Measurements from ENCODE around the gene CDK5RAP1.
"Not testable (repeated sequence)": the region's sequence is repeated elsewhere in the genome, so short reads cannot be mapped to it uniquely, and the experiment has no call there.

The CDK5RAP1 gene

GRCh38 chr20:33400812-33401183, 521 bp downstream of the CDK5RAP1 start:
- peak overlapping the region; percentile 81 for H3K4me3 ChIP-seq (ENCODE audit: control insufficient read depth, low read depth, low read length)
- DNase-seq (ENCODE audit: low read depth) = no peak
- TF ChIP-seq CTCF (conservative IDR thresholded peaks at IDR 0.05; ENCODE audit: control insufficient read depth, insufficient read depth, low read depth, low read length) = no peak

GRCh38 chr20:33399924-33400323, 1.4 kb downstream of the CDK5RAP1 start:
- H3K4me3 ChIP-seq (ENCODE audit: control insufficient read depth, low read depth, low read length) = peak overlapping the region; percentile 81
- no peak for DNase-seq (ENCODE audit: low read depth)
- no peak for TF ChIP-seq CTCF (conservative IDR thresholded peaks at IDR 0.05; ENCODE audit: control insufficient read depth, insufficient read depth, low read depth, low read length)

- TF ChIP-seq CTCF (conservative IDR thresholded peaks at IDR 0.05; ENCODE audit: control insufficient read depth, insufficient read depth, low read depth, low read length) = peak; percentile 12
- no peak for DNase-seq (ENCODE audit: low read depth)
- no peak overlapping the region for H3K4me3 ChIP-seq (ENCODE audit: control insufficient read depth, low read depth, low read length)
These were observed 6.6 kb downstream of the CDK5RAP1 start for GRCh38 chr20:33394718-33395117.

GRCh38 chr20:33393609-33394008, 7.7 kb downstream of the CDK5RAP1 start:
- no peak overlapping the region for H3K4me3 ChIP-seq (ENCODE audit: control insufficient read depth, low read depth, low read length)
- DNase-seq (ENCODE audit: low read depth) = peak; percentile 44
- TF ChIP-seq CTCF (conservative IDR thresholded peaks at IDR 0.05; ENCODE audit: control insufficient read depth, insufficient read depth, low read depth, low read length) = no peak

- peak; percentile 80 for DNase-seq (ENCODE audit: low read depth)
- TF ChIP-seq CTCF (conservative IDR thresholded peaks at IDR 0.05; ENCODE audit: control insufficient read depth, insufficient read depth, low read depth, low read length) = no peak
These were observed 9.4 kb downstream of the CDK5RAP1 start for GRCh38 chr20:33391722-33392415.

GRCh38 chr20:33389326-33389725, 12.0 kb downstream of the CDK5RAP1 start:
- not testable (repeated sequence) for H3K4me3 ChIP-seq (ENCODE audit: control insufficient read depth, low read depth, low read length); DNase-seq (ENCODE audit: low read depth)

More at GRCh38 chr20:33391722-33392415, 9.4 kb downstream of the CDK5RAP1 start:
- no peak overlapping the region for H3K4me3 ChIP-seq (ENCODE audit: control insufficient read depth, low read depth, low read length)

- TF ChIP-seq CTCF (conservative IDR thresholded peaks at IDR 0.05; ENCODE audit: control insufficient read depth, insufficient read depth, low read depth, low read length) = no peak
- no peak overlapping the region for H3K4me3 ChIP-seq (ENCODE audit: control insufficient read depth, low read depth, low read length)
- no peak for DNase-seq (ENCODE audit: low read depth)
These were observed 13.1 kb downstream of the CDK5RAP1 start for GRCh38 chr20:33388268-33388667.
